ENCODE results near the gene ARID1A. TPM values are rescaled to one million over a fixed set of nuclear protein-coding genes. Genes with fewer than 3 reads are reported as not detected.
A peak's percentile ranks its signal among the peaks of the same experiment; 100 is the strongest.

The ARID1A gene
- total and polyA plus RNA-seq, 2 of the 4 experiments (the other 2 are of a cell fraction) = 14.0 to 40.7 TPM

GRCh38 chr1:26701266-26701994, 5.6 kb downstream of the ARID1A start:
- peaks cover 33% of the 10 kb centered on the region for H3K9me1 ChIP-seq (ENCODE audit: insufficient read depth, low read length)
- no peak overlapping the region for H2BK20ac ChIP-seq (ENCODE audit: low read depth, low read length)
- no peak overlapping the region for H2AFZ ChIP-seq (replicated peaks; ENCODE audit: low read length, poor library complexity)
- H3K27ac ChIP-seq (ENCODE audit: insufficient read depth, low read length) = no peak overlapping the region
- ChIA-PET CTCF (interaction anchor here (1.0 to 1.4 kb wide), 2 partner anchors 88 to 108 kb away, joined by 3 to 4 read pairs; no protein-coding TSS in a partner anchor), POLR2A (ENCODE audit: unreplicated experiment) (interaction anchor here (0.9 kb wide), 1 partner anchor 88 kb away, joined by 4 read pairs; no protein-coding TSS in a partner anchor)
- H3K56ac ChIP-seq (ENCODE audit: extremely low read depth, insufficient read depth, low read length) = no peak overlapping the region
- peaks cover 39% of the 10 kb centered on the region for H3K4me1 ChIP-seq (ENCODE audit: control insufficient read depth, insufficient read depth, low read length)
- H3K4me2 ChIP-seq (ENCODE audit: low read depth, low read length) = peak overlapping the region; percentile 66
- H3K18ac ChIP-seq (ENCODE audit: low read depth, low read length) = peak overlapping the region; percentile 70; the same call in 1 of the 2 replicates
- in situ Hi-C loops (cut with MboI; ENCODE audit: low sequenced_read_pairs) (no loop called here), intact Hi-C loops (cut with micrococcal nuclease) (loop anchor here (2.0 kb wide), 1 partner anchor 21 kb away; no protein-coding TSS in a partner anchor), dilution Hi-C loops (cut with HindIII; ENCODE audit: low sequenced_read_pairs, unreplicated experiment) (no loop called here)
- H3K79me1 ChIP-seq (ENCODE audit: low read depth in 1 of 2, low read length in 2 of 2) = peaks cover 1 to 63% of the 10 kb centered on the region in 2 experiments; a peak in 3 of 4 replicates
- no CpG with 5 or more reads among the region's 5 CpGs for WGBS, 2 experiments (ENCODE audit: extremely low coverage in 2 of 2, insufficient read length in 1 of 2)
- no peaks in the 10 kb centered on the region for H3K36me3 ChIP-seq (ENCODE audit: control insufficient read depth, insufficient read depth, low read length)
- no peak overlapping the region for H3K4me3 ChIP-seq (ENCODE audit: insufficient read depth, low read depth, low read length)
- peak overlapping the region; percentile 15; the same call in 1 of the 2 replicates for H2BK120ac ChIP-seq (ENCODE audit: low read depth, low read length)
- peaks cover 87% of the 10 kb centered on the region for H4K20me1 ChIP-seq (ENCODE audit: insufficient read depth, low read length)
- H3K23ac ChIP-seq (ENCODE audit: low read depth, low read length) = peak overlapping the region; percentile 75; the same call in 1 of the 2 replicates
- peak overlapping the region; percentile 41 for H3K14ac ChIP-seq (replicated peaks; ENCODE audit: low read depth, low read length)
- ATAC-seq (ENCODE audit: low read depth) (peak; percentile 0; the same call in 1 of the 2 replicates), DNase-seq (peak; percentile 93)
- no TSS peak for BruUV-seq (replicated peaks)
- H3K27me3 ChIP-seq (ENCODE audit: control insufficient read depth, insufficient read depth, low read length) = no peaks in the 10 kb centered on the region
- no peak overlapping the region for H2AK9ac ChIP-seq (replicated peaks; ENCODE audit: low read depth, low read length, poor library complexity)
- H2AK5ac ChIP-seq (ENCODE audit: low read depth, low read length) = peak overlapping the region; percentile 8
- no peak overlapping the region for H2BK15ac ChIP-seq (ENCODE audit: low read depth, low read length)
- H3K9me3 ChIP-seq (ENCODE audit: control insufficient read depth, insufficient read depth, low read length) = no peaks in the 10 kb centered on the region
- no peak overlapping the region; the same call in 1 of the 2 replicates for H4K5ac ChIP-seq (ENCODE audit: low read depth, low read length)
- H2BK5ac ChIP-seq (ENCODE audit: low read depth, low read length, poor library complexity, severe bottlenecking) = peak overlapping the region; percentile 61
- peak overlapping the region in 1 of 2 experiments; percentile 54; a peak in 2 of 4 replicates for H4K8ac ChIP-seq (ENCODE audit: low read depth in 2 of 2, low read length in 2 of 2)
- H3K9ac ChIP-seq (ENCODE audit: low read depth, low read length) = no peak overlapping the region; the same call in 1 of the 2 replicates
- peak overlapping the region; percentile 28; the same call in 1 of the 2 replicates for H3K4ac ChIP-seq (ENCODE audit: low read depth, low read length)
- H4K91ac ChIP-seq (ENCODE audit: insufficient read depth, low read depth, low read length) = no peak overlapping the region
- no peak for TF ChIP-seq SMC3 (IDR thresholded peaks at IDR 0.05; ENCODE audit: low read depth, low read length)
- TF ChIP-seq ELK1 (IDR thresholded peaks at IDR 0.05; ENCODE audit: borderline replicate concordance, low read depth, low read length) = no peak
- no peak for TF ChIP-seq MAZ (IDR thresholded peaks at IDR 0.05; ENCODE audit: borderline replicate concordance, low read depth, low read length)
- TF ChIP-seq FOS (IDR thresholded peaks at IDR 0.05; ENCODE audit: low read depth, low read length) = no peak
- peak; percentile 70 for TF ChIP-seq CEBPB (IDR thresholded peaks at IDR 0.05; ENCODE audit: low read depth, low read length)
- TF ChIP-seq, protein P1, sequence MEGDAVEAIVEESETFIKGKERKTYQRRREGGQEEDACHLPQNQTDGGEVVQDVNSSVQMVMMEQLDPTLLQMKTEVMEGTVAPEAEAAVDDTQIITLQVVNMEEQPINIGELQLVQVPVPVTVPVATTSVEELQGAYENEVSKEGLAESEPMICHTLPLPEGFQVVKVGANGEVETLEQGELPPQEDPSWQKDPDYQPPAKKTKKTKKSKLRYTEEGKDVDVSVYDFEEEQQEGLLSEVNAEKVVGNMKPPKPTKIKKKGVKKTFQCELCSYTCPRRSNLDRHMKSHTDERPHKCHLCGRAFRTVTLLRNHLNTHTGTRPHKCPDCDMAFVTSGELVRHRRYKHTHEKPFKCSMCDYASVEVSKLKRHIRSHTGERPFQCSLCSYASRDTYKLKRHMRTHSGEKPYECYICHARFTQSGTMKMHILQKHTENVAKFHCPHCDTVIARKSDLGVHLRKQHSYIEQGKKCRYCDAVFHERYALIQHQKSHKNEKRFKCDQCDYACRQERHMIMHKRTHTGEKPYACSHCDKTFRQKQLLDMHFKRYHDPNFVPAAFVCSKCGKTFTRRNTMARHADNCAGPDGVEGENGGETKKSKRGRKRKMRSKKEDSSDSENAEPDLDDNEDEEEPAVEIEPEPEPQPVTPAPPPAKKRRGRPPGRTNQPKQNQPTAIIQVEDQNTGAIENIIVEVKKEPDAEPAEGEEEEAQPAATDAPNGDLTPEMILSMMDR (conservative IDR thresholded peaks at IDR 0.05; ENCODE audit: low read depth, low read length) = no peak
- TF ChIP-seq BHLHE40 (IDR thresholded peaks at IDR 0.05; ENCODE audit: low read depth, low read length) = no peak
- 0 out of 2 replicates have a peak, but pooled peaks have one; percentile 48 for TF ChIP-seq CHD1 (IDR thresholded peaks at IDR 0.05; ENCODE audit: low read depth, low read length)
- no peak for TF ChIP-seq NFE2L2 (IDR thresholded peaks at IDR 0.05; ENCODE audit: low read depth, low read length)
- TF ChIP-seq, protein P2, sequence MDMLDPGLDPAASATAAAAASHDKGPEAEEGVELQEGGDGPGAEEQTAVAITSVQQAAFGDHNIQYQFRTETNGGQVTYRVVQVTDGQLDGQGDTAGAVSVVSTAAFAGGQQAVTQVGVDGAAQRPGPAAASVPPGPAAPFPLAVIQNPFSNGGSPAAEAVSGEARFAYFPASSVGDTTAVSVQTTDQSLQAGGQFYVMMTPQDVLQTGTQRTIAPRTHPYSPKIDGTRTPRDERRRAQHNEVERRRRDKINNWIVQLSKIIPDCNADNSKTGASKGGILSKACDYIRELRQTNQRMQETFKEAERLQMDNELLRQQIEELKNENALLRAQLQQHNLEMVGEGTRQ (IDR thresholded peaks at IDR 0.05; ENCODE audit: low read depth, low read length) = no peak
- TF ChIP-seq RAD21 (IDR thresholded peaks at IDR 0.05; ENCODE audit: low read length) = no peak
- TF ChIP-seq RFX5 (IDR thresholded peaks at IDR 0.05; ENCODE audit: low read depth, low read length) = no peak
- peak; percentile 77 for TF ChIP-seq RCOR1 (IDR thresholded peaks at IDR 0.05; ENCODE audit: insufficient replicate concordance, low read length)
- peak; percentile 76; the same call in 1 of the 2 replicates for TF ChIP-seq POLR2A (IDR thresholded peaks at IDR 0.05; ENCODE audit: low read depth, low read length)
